GM18517 (cell line): Measurements from ENCODE around the gene GJA4.

Experiments
- ATAC-seq: cut with Tn5 transposase; IDR thresholded peaks from one replicate; pipeline ENCODE4 v1.9.1; 2021; ENCODE audit warnings: mild to moderate bottlenecking, moderate library complexity; ENCODE audit not compliant: unreplicated experiment

Gene GJA4

GRCh38 chr1:34829250-34829649 lies 36.5 kb downstream of the GJA4 start:
- ATAC-seq, result no peak

- ATAC-seq, result no peak
Observed at GRCh38 chr1:34831721-34832246, 39.0 kb downstream of the GJA4 start.

GRCh38 chr1:34833711-34834110 lies 40.9 kb downstream of the GJA4 start:
- ATAC-seq, result no peak

GRCh38 chr1:34839526-34840305 lies 46.9 kb downstream of the GJA4 start:
- ATAC-seq, result no peak

- no peak for ATAC-seq
Observed at GRCh38 chr1:34840426-34840825, 47.6 kb downstream of the GJA4 start.

GRCh38 chr1:34842073-34842472 lies 49.3 kb downstream of the GJA4 start:
- no peak for ATAC-seq

GRCh38 chr1:34842952-34843371 lies 50.2 kb downstream of the GJA4 start:
- ATAC-seq, result no peak

GRCh38 chr1:34843392-34844251 lies 50.8 kb downstream of the GJA4 start:
- no peak for ATAC-seq

GRCh38 chr1:34844252-34844634 lies 51.4 kb downstream of the GJA4 start:
- no peak for ATAC-seq
